NCI-H226 (cell line): Measurements from ENCODE around the gene MPZ.
"Not testable (repeated sequence)": the region's sequence is repeated elsewhere in the genome, so short reads cannot be mapped to it uniquely, and the experiment has no call there.

Experiments
- DNase-seq: peaks from one replicate; pipeline ENCODE4 v3.0.0-alpha.2; 2015

The MPZ gene

GRCh38 chr1:161309868-161310267, at the start of gene MPZ:
Gene MPZ (minus strand): TSS chr1:161309968. CDS start chr1:161309905, 63 bp downstream.
- DNase-seq, result no peak

GRCh38 chr1:161359291-161359690, 49.5 kb upstream of the MPZ start:
- no peak for DNase-seq

GRCh38 chr1:161357073-161357472, 47.3 kb upstream of the MPZ start:
- DNase-seq, result no peak

GRCh38 chr1:161351482-161351881, 41.7 kb upstream of the MPZ start:
- no peak for DNase-seq

- DNase-seq, result no peak
Observed at GRCh38 chr1:161350671-161351070, 40.9 kb upstream of the MPZ start.

- DNase-seq, result no peak
Observed at GRCh38 chr1:161342821-161343220, 33.1 kb upstream of the MPZ start.

- DNase-seq, result no peak
Observed at GRCh38 chr1:161342177-161342576, 32.4 kb upstream of the MPZ start.

- DNase-seq, result no peak
Observed at GRCh38 chr1:161335796-161336195, 26.0 kb upstream of the MPZ start.

GRCh38 chr1:161333166-161333565, 23.4 kb upstream of the MPZ start:
- DNase-seq, result no peak

GRCh38 chr1:161330346-161330745, 20.6 kb upstream of the MPZ start:
- no peak for DNase-seq

- no peak for DNase-seq
Observed at GRCh38 chr1:161324020-161324419, 14.3 kb upstream of the MPZ start.

- DNase-seq, result not testable (repeated sequence)
Observed at GRCh38 chr1:161315841-161316674, 6.3 kb upstream of the MPZ start.

GRCh38 chr1:161314201-161314981, 4.6 kb upstream of the MPZ start, which contains the start of gene SDHC:
Gene SDHC (plus strand): TSS chr1:161314381. CDS start chr1:161314406, 25 bp downstream.
- peak; percentile 75 for DNase-seq

GRCh38 chr1:161313554-161314200, 3.9 kb upstream of the MPZ start:
- no peak for DNase-seq

GRCh38 chr1:161311595-161312181, 1.9 kb upstream of the MPZ start:
- DNase-seq, result no peak

GRCh38 chr1:161307892-161308638, 1.7 kb downstream of the MPZ start:
- no peak for DNase-seq

GRCh38 chr1:161307230-161307768, 2.5 kb downstream of the MPZ start:
- DNase-seq, result no peak

GRCh38 chr1:161305867-161306519, 3.8 kb downstream of the MPZ start:
- DNase-seq, result no peak

- DNase-seq, result no peak
Observed at GRCh38 chr1:161304927-161305866, 4.6 kb downstream of the MPZ start.

- no peak for DNase-seq
Observed at GRCh38 chr1:161300478-161300877, 9.3 kb downstream of the MPZ start.
